Measurements from ENCODE around the gene CCDC144A.
"Not testable (repeated sequence)": the region's sequence is repeated elsewhere in the genome, so short reads cannot be mapped to it uniquely, and the experiment has no call there.

DNA sequence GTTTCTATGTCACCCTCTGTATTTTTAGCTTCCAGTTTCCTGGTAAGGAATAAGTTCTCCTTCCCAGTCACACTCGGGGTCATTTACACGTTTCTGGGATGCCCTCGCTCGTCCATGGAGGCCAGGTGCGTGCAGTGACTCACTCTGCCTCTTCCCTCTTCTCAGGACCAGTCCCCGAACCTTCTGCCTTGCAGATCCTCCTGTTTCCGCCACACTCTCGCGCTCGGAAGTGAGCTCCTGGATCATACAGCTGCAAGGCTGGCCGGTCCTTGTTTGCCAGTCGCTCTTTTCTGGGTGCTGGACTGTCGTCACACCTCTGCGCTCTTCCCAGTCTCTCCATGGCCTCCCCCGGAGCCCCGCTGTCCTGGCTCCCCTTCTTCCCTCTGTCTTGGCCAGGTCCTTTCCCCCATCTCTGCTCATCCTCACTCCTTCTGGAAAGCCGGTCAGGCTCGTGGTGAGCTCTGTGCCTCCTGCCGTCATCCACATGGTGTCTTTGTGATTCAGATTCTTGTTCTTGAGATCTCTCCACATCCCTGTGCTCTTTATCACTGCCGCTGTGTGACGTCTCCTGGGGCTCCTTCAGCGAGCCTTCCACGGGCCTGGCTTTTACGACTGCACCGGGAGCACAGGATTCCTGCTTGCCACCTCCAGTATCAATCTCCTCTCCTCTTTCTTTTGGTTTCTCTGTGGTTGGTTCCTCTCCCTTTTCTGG, 55.6 kb downstream of the CCDC144A start:
- TF ChIP-seq, protein P1, sequence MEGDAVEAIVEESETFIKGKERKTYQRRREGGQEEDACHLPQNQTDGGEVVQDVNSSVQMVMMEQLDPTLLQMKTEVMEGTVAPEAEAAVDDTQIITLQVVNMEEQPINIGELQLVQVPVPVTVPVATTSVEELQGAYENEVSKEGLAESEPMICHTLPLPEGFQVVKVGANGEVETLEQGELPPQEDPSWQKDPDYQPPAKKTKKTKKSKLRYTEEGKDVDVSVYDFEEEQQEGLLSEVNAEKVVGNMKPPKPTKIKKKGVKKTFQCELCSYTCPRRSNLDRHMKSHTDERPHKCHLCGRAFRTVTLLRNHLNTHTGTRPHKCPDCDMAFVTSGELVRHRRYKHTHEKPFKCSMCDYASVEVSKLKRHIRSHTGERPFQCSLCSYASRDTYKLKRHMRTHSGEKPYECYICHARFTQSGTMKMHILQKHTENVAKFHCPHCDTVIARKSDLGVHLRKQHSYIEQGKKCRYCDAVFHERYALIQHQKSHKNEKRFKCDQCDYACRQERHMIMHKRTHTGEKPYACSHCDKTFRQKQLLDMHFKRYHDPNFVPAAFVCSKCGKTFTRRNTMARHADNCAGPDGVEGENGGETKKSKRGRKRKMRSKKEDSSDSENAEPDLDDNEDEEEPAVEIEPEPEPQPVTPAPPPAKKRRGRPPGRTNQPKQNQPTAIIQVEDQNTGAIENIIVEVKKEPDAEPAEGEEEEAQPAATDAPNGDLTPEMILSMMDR (IDR thresholded peaks at IDR 0.05): not testable (repeated sequence)
- TF ChIP-seq POLR2AphosphoS5 (IDR thresholded peaks at IDR 0.05); EP300 (IDR thresholded peaks at IDR 0.05; ENCODE audit: low read depth); POLR2A (IDR thresholded peaks at IDR 0.05): not testable (repeated sequence)

Data from transverse colon (tissue), 4 donors.